Body of pancreas (tissue), 4 donors: Measurements from ENCODE around the gene PDZD8.

Experiments used
- POLR2A ChIP-seq, 3 donors: fragments of 450-650 bp; IDR thresholded peaks; one replicate each; pipeline ENCODE4 v1.6.1; 2016; ENCODE audit warnings: antibody characterized with exemption in 3 of 3, mild to moderate bottlenecking in 2 of 3
- TF ChIP-seq, protein P1 (sequence below), 7 experiments: fragments of 450-650 bp in 4 of 7; fragments of 200-600 bp in 3 of 7; sonication (generic) in 3 of 7; IDR thresholded peaks; one replicate each; pipeline ENCODE4 v1.5.1; 2016 to 2019; ENCODE audit warnings: antibody characterized with exemption in 7 of 7

DNA sequence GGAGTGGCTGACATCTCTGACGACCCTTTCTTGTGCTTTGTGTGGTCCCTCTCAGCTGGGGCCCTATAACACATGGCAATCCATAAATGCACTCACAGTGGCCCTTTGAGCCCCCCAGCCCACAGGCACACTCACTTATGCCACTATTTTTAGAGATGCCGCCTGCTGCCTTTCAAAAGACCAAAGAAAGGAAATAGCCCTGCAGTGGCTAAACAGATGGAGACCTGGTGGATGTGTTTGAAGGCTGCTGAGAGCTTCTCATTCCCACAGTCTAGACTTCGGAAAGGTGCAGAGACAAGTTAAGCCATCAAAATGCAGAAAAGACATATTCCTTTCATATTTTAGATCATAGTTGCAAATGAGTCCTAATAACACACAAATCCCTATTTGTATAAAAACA lies 42.0 kb upstream of the PDZD8 start:
- TF ChIP-seq, protein P1, sequence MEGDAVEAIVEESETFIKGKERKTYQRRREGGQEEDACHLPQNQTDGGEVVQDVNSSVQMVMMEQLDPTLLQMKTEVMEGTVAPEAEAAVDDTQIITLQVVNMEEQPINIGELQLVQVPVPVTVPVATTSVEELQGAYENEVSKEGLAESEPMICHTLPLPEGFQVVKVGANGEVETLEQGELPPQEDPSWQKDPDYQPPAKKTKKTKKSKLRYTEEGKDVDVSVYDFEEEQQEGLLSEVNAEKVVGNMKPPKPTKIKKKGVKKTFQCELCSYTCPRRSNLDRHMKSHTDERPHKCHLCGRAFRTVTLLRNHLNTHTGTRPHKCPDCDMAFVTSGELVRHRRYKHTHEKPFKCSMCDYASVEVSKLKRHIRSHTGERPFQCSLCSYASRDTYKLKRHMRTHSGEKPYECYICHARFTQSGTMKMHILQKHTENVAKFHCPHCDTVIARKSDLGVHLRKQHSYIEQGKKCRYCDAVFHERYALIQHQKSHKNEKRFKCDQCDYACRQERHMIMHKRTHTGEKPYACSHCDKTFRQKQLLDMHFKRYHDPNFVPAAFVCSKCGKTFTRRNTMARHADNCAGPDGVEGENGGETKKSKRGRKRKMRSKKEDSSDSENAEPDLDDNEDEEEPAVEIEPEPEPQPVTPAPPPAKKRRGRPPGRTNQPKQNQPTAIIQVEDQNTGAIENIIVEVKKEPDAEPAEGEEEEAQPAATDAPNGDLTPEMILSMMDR (IDR thresholded peaks at IDR 0.05), result no peak
- TF ChIP-seq POLR2A (IDR thresholded peaks at IDR 0.05), result no peak
